ENCODE results near the gene PGD.

- TF ChIP-seq CTCF (IDR thresholded peaks at IDR 0.05) (no peak), POLR2AphosphoS5 (IDR thresholded peaks at IDR 0.05) (no peak)
Observed at GRCh38 chr1:10431070-10431730, 32.3 kb downstream of the PGD start.

Data from suprapubic skin (tissue), 3 donors.